ENCODE results near the gene PTGS1.

The PTGS1 gene

DNA sequence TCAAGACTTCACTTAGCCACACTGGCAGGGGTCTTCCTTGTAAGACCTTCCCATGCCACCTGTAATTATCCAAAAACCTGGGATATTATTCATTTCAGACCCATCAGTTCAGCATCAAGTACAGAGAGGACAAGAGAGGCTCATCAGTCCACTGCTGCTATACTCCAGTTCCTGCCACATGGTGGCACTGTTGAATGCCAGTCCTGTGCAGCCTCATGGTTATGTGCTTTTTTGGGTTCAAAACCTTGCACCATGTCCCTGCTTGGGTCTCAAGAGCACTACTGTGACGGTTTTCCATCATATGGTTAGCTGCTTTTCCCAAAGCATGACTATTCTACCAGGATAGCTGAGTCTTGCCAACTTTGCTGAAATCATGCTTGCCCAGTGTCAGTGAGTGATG is 8.5 kb downstream of the PTGS1 start:
- no peak for DNase-seq (ENCODE audit: extremely low spot score)
- CTCF ChIA-PET = no interaction called here
- TF ChIP-seq TARDBP (IDR thresholded peaks at IDR 0.05) (no peak), SUZ12 (IDR thresholded peaks at IDR 0.05) (no peak), LEF1 (IDR thresholded peaks at IDR 0.05; ENCODE audit: borderline replicate concordance) (no peak), L3MBTL2 (conservative IDR thresholded peaks at IDR 0.05) (no peak), ZNF384 (IDR thresholded peaks at IDR 0.05) (no peak), ELF4 (IDR thresholded peaks at IDR 0.05) (no peak), SP1 (IDR thresholded peaks at IDR 0.05) (no peak), CTBP1 (IDR thresholded peaks at IDR 0.05; ENCODE audit: borderline replicate concordance) (no peak)
- TF ChIP-seq, protein P1, sequence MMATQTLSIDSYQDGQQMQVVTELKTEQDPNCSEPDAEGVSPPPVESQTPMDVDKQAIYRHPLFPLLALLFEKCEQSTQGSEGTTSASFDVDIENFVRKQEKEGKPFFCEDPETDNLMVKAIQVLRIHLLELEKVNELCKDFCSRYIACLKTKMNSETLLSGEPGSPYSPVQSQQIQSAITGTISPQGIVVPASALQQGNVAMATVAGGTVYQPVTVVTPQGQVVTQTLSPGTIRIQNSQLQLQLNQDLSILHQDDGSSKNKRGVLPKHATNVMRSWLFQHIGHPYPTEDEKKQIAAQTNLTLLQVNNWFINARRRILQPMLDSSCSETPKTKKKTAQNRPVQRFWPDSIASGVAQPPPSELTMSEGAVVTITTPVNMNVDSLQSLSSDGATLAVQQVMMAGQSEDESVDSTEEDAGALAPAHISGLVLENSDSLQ (IDR thresholded peaks at IDR 0.05) = no peak
- POLR2A ChIA-PET = no interaction called here

DNA sequence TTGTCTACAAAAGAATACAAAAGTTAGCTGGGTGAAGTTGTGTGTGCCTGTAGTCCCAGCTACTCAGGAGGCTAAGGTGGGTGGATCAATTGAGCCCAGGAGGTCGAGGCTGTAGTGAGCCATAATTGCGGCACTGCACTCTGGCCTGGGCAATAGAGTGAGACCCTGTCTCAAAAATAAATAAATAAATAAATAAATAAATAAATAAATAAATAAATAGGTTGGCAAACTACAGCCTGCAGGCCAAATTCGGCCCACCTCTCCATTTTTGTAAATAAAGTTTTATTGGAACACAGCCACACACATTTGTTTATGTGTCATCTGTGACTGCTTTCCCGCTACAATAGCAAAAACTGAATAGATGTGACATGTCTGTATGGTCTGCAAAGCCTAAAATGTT is 9.5 kb downstream of the PTGS1 start:
- no peak for DNase-seq (ENCODE audit: extremely low spot score)
- ChIA-PET POLR2A (no interaction called here), CTCF (no interaction called here)
- TF ChIP-seq LEF1 (IDR thresholded peaks at IDR 0.05; ENCODE audit: borderline replicate concordance) (no peak), FOXK2 (IDR thresholded peaks at IDR 0.05) (no peak), SP1 (IDR thresholded peaks at IDR 0.05) (no peak), ARNT (IDR thresholded peaks at IDR 0.05) (no peak), HDGF (IDR thresholded peaks at IDR 0.05; ENCODE audit: borderline replicate concordance) (no peak), FOXM1 (IDR thresholded peaks at IDR 0.05; ENCODE audit: borderline replicate concordance) (no peak), NFRKB (IDR thresholded peaks at IDR 0.05) (no peak), L3MBTL2 (conservative IDR thresholded peaks at IDR 0.05) (no peak), CTBP1 (IDR thresholded peaks at IDR 0.05; ENCODE audit: borderline replicate concordance) (no peak), TARDBP (IDR thresholded peaks at IDR 0.05) (no peak)
- TF ChIP-seq, protein P1 (IDR thresholded peaks at IDR 0.05) = no peak

DNA sequence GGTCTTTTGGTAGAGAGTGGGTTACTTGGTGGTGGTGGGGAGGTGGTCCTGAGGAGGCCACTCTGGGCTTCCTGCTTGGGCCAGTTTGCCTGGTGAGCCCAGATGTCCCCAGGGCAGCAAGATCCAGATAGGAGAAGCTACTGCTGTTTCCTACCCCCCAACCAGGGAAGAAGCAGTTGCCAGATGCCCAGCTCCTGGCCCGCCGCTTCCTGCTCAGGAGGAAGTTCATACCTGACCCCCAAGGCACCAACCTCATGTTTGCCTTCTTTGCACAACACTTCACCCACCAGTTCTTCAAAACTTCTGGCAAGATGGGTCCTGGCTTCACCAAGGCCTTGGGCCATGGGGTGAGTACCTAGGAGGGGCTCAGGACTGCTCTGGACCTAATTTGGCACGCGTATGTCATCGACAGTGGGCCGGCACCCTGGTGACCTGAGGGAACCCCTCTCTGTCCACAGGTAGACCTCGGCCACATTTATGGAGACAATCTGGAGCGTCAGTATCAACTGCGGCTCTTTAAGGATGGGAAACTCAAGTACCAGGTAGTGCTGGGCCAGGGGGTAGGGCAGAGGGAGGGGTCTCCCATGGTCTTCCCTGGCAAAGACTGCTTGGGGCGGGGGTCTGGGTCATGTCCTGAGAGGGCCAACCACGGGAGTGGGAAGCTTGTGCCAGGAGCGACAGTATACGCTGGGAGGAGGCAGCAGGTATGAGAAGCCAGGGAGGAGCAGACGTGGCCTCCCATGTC is 10.6 kb downstream of the PTGS1 start:
- TF ChIP-seq HDGF (IDR thresholded peaks at IDR 0.05; ENCODE audit: borderline replicate concordance) = no peak
- TF ChIP-seq CTBP1 (IDR thresholded peaks at IDR 0.05; ENCODE audit: borderline replicate concordance) = no peak
- TF ChIP-seq FOXK2 (IDR thresholded peaks at IDR 0.05) = no peak
- no peak for TF ChIP-seq LEF1 (IDR thresholded peaks at IDR 0.05; ENCODE audit: borderline replicate concordance)
- TF ChIP-seq ARNT (IDR thresholded peaks at IDR 0.05) = no peak
- TF ChIP-seq ZNF384 (IDR thresholded peaks at IDR 0.05) = no peak
- TF ChIP-seq SP1 (IDR thresholded peaks at IDR 0.05) = no peak
- TF ChIP-seq, protein P1 (IDR thresholded peaks at IDR 0.05) = no peak
- no peak for TF ChIP-seq L3MBTL2 (conservative IDR thresholded peaks at IDR 0.05)
- TF ChIP-seq NFRKB (IDR thresholded peaks at IDR 0.05) = no peak
- no peak for TF ChIP-seq TARDBP (IDR thresholded peaks at IDR 0.05)
- TF ChIP-seq ELF4 (IDR thresholded peaks at IDR 0.05) = no peak
- no peak for TF ChIP-seq SUZ12 (IDR thresholded peaks at IDR 0.05)
- no peak for TF ChIP-seq BHLHE40 (IDR thresholded peaks at IDR 0.05; ENCODE audit: borderline replicate concordance)
- ChIA-PET CTCF (no interaction called here), POLR2A (no interaction called here)
- DNase-seq (ENCODE audit: extremely low spot score) = no peak

DNA sequence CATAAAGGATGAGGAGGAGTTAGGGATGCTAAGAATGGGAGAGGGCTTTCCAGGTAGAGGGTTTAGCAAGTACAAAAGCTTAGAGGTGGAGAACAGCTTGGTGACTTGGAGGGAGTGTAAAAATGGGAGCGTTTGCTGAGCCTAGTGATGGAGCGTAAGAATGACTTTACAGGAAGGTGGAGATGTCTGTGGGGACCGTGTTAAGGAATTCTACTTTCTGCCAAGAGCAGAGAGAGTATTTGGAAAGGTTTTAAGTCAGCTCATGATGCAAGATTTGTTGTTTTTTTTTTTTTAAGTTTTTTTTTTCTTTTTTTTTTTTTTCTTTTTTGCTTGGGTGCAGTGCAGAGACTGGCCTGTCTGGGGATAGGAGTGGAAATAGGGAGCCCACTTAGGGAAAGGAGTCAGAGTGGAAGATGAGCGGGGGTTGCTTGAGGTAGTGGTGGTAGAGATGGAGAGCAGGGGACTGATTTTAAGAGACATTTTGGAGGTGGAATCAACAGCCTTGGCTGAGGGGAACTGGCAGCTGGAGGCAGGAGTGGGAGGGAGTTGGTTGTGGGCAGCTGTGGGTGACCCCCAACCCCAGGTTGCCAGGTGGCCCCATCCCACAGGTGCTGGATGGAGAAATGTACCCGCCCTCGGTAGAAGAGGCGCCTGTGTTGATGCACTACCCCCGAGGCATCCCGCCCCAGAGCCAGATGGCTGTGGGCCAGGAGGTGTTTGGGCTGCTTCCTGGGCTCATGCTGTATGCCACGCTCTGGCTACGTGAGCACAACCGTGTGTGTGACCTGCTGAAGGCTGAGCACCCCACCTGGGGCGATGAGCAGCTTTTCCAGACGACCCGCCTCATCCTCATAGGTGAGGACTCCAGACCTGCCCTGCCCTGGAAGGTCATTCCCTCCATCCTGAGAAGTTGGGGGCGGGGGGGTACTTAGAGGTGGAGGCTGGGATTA is 12.4 kb downstream of the PTGS1 start:
- ChIA-PET POLR2A (no interaction called here), CTCF (no interaction called here)

DNA sequence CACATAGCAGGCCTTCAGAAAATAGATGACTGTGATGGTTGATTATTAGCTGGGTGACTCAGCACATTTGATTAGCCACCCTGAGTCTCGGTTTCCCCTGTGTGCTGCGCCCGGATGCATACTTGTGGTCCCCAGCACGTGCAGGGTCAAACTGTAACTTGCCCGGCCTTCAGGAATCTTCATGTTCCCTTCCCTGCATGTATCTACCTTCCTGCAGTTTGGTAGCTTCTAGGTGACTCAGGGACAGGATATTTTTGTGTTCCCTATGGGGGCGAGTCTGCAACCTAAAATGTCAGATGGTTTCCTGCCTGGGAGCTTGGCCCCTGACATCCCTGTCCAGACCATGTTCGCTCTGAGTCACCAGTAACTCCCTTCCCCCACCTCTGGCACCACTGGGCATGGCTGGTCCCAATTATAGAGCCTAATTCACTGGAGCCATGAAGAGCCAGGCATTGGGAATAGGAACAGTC is 13.2 kb downstream of the PTGS1 start:
- no peak for DNase-seq (ENCODE audit: extremely low spot score)
- CTCF ChIA-PET = no interaction called here
- TF ChIP-seq TARDBP (IDR thresholded peaks at IDR 0.05) = no peak
- no peak for TF ChIP-seq FOXK2 (IDR thresholded peaks at IDR 0.05)
- no peak for TF ChIP-seq NFRKB (IDR thresholded peaks at IDR 0.05)
- no peak for TF ChIP-seq ZNF384 (IDR thresholded peaks at IDR 0.05)
- TF ChIP-seq ARNT (IDR thresholded peaks at IDR 0.05) = no peak
- no peak for TF ChIP-seq HDGF (IDR thresholded peaks at IDR 0.05; ENCODE audit: borderline replicate concordance)
- no peak for TF ChIP-seq BHLHE40 (IDR thresholded peaks at IDR 0.05; ENCODE audit: borderline replicate concordance)
- no peak for TF ChIP-seq SUZ12 (IDR thresholded peaks at IDR 0.05)
- TF ChIP-seq LEF1 (IDR thresholded peaks at IDR 0.05; ENCODE audit: borderline replicate concordance) = no peak
- no peak for TF ChIP-seq FOXM1 (IDR thresholded peaks at IDR 0.05; ENCODE audit: borderline replicate concordance)
- TF ChIP-seq L3MBTL2 (conservative IDR thresholded peaks at IDR 0.05) = no peak
- no peak for TF ChIP-seq FOXA1 (IDR thresholded peaks at IDR 0.05)
- POLR2A ChIA-PET = no interaction called here

More for the DNA sequence above, 12.4 kb downstream of the PTGS1 start:
- DNase-seq (ENCODE audit: extremely low spot score) = no peak
- no peak for TF ChIP-seq LEF1 (IDR thresholded peaks at IDR 0.05; ENCODE audit: borderline replicate concordance)
- TF ChIP-seq SUZ12 (IDR thresholded peaks at IDR 0.05) = no peak
- TF ChIP-seq, protein P1 (IDR thresholded peaks at IDR 0.05) = no peak
- no peak for TF ChIP-seq HDGF (IDR thresholded peaks at IDR 0.05; ENCODE audit: borderline replicate concordance)
- no peak for TF ChIP-seq ELF4 (IDR thresholded peaks at IDR 0.05)
- no peak for TF ChIP-seq ZNF384 (IDR thresholded peaks at IDR 0.05)
- TF ChIP-seq BHLHE40 (IDR thresholded peaks at IDR 0.05; ENCODE audit: borderline replicate concordance) = no peak
- TF ChIP-seq ARNT (IDR thresholded peaks at IDR 0.05) = no peak
- TF ChIP-seq FOXA1 (IDR thresholded peaks at IDR 0.05) = no peak

All from HEK293T (cell line).